HG03520 (cell line): Measurements from ENCODE around the gene AGAP3.

Experiments used
- ATAC-seq: cut with Tn5 transposase; IDR thresholded peaks from one replicate; pipeline ENCODE4 v1.9.1; 2021; ENCODE audit warnings: mild to moderate bottlenecking, moderate library complexity; ENCODE audit not compliant: unreplicated experiment

AGAP3 gene

DNA sequence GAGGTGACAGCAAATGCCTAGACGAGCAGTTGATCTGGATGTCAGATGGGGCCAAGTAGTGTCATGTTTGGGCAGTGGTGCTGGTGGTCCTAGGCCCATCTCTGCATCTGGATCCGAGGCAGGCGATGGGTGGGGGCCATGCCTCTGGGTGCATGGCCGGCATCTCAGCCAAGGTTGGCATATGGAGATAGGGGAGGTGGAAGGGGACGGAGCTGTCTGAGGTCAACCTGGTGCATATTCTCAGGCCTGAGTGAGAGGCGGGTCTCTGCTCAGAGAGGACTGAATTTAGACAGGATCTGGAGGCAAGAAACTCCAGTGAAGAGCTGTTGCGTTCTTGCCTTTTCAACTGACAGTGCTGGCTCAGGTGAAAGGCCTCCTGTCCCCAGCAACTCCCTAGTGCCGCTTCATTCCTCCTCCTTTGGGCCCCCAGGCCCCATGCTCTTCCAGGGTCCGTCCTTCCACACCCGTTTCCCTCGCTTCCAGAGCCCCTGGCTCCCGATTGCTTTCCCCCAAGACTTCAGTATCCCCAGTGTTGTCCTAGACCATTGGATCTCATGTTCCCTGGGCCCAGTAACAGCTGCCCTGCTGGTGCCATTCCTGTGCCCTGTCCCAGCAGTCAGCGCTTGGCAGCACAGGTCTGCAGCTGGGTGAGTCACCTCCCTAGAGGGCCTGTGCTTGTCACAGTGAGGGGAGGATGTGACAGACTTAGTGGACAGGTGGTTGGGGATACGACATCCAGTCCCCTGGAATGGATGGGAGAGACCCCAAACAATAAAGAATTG is 48.7 kb downstream of the AGAP3 start:
- ATAC-seq, result no peak

DNA sequence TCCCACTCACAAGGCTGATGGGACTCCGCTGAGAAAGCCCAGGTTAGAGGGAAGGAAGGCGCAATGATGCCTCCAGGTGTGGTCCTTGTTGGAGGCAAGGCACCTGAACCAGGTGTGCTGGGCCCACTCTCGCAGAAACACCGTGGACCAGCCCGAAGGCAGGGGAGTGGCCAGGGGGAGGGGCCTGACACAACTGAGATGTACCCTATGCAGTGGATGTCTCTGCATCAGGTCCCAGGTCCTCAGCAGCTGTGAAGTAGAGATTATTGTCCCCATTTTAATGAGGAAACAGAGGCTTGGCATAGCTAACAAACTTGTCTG is 49.2 kb downstream of the AGAP3 start:
- no peak for ATAC-seq

DNA sequence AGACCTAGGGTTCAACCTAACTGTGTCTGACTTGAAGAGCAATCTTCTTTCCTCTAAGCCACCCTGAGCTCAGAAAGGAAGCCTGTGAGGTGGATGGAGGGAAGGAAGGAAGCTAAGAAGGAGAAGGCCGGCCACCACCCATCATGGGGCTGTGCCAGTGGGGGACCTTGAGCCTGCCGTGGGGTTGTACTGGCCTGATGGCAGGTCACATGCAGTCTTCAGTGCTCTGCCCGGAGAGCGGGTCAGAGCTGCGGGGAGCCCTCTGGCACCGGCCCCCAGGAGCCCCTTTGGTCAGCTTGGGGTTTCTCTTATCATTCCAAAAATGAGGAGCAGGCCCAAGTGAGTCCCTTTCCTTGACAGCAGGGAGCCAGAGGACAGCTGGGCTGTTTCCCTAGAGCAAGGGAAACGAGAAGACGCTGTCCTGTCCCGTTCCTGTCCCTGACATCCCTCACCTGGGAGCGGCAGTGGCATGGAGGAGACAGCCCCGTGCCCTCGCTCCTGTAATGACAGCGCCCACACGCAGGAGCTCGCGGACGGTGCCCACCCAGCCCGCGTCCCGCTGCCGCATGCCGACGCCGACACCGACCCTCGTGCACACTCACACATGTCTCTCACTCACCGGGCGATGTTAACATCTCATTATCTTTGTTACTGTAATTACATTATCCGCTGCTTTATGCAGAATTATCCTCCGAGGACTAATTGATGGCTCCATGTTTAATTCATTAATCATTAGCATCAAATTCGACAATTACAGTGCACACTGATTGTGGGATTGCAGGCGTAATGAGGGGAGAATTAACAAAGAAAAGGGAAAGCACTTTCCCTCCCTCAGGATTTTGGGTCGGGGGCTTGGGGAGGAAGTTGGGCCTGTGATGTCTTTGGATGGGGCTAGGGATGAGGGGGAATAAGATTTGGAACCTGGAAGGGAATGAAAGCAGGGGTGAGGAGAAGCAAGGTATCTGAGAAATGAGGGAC is 49.9 kb downstream of the AGAP3 start:
- no peak for ATAC-seq

DNA sequence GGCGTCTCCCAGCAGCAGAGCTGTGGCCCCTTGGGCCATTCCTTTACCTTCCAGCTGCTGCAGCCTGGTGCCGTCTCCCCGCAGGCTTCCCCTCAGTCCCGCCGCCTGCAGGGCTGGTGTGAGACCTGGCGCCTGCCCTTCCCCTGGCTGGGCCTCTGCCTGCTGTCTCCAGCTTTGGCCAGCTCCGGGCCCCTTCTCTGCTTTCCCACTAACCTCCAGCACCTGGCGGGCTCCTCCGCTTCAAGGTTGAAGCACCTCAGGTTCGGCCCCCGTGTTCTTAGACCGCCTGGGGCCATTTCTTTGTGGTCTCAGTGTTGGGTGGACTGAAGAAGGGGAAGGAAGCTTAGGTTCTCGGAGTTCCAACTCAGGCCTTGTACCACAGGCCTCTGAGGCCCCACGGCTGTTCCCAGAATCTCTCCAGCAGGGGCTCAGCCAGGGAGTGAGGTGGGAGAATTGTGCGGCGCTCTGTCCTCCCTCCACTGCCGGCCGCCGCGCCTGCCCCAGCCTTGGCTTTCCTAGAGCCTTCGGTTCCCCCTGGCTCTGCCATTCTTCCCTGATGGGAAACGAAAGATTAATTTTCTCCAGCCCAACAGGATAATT is 50.9 kb downstream of the AGAP3 start:
- ATAC-seq, result no peak

DNA sequence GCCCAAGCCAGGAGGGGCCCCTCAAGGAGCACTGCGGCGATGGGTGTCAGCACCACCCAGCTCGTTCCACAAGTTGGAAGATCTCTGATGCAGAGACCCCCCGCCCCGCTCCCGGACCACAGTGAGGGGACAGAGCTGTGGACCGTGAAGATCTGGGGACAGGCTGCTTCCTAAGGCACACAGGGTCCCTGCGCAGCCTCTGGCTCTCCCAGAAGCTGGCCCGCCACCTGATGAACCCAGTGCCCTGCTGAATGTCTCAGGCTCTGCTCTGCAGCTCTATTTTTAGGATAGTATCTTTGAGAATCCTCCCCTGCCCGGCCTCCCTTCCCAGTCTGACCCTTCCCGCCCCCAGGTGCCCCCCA is 51.5 kb downstream of the AGAP3 start:
- ATAC-seq, result no peak

DNA sequence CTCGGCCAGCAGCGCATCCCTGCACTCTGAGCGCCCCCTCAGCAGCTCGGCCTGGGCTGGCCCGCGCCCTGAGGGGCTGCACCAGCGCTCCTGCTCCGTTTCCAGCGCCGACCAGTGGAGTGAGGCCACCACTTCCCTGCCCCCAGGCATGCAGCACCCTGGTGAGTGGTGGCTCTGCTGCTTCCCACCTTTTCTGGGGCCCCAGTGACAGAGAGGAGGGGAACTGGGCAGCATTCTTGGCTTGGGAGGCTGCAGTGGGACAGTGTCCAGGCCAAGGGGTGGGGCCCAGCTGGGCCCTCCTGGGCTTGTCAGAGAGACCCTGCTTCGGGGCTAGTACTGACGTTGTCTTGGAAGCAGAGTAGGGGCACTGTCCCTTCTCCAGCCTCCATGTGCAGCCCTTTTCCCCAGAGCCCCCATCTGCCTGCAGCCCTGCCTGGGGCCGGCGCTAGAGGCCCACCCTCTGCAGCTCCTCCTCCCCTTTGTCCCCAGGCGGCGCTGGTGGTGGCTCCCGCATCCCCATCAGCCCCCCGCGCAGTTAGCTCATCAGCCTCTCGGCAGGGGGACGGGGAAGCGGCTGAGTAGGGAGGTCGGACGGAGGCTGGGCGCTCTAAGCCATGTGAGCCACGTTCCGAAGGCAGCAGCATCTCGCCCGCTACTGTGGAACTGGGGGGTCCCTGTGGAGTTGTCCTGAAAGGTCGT is 52.0 kb downstream of the AGAP3 start:
- no peak for ATAC-seq

DNA sequence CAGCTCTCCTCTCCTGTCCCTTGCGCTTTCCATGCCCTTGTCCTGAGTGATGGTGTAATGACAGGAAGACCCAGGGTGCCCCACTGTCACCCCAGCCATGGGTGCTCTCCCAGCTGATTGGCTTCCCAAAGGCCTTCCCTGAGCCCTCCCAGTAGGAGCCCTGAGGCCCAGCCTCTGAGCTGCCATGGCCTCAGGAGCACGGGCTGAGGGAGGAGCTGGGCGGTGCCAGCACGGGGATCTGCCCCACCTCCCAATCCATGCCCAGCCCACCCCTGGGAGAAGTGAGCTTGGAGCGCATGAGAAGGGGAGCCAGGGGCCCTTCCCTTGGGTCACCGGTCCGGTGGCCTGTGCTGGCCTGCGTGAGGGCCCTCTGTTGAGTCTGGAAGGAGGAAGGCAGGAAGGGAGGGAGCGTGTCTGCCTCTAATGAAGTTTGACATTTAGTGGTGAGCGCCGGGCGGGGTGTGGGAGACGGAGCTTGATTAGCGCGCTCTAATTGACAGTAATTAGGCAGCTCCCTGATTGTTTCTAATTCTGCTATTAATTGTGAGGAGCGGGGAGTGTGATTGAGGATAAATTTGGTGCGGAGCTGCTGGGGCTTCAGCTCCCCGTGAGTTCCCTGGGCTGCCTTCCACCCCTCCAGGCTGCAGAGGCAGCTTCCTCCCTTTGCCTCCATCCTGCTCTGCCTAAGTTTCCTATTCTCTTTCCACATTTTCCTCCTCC is 53.0 kb downstream of the AGAP3 start:
- no peak for ATAC-seq

DNA sequence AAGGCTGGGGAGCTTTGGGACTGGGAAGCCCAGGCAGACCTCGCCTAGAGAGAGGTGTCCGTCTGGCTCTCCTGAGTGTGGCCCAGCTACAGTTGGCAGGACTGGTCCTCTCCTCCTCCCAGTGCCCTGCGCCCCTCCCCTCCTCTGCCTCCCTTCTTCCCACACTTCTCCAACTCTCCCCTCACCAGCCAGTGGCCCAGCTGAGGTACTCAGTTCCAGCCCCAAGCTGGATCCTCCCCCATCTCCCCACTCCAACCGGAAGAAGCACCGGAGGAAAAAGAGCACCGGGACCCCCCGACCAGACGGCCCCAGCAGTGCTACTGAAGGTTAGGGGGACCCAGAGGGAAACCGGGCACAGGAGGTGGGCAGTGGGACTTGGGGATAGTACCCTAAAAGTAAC is 53.5 kb downstream of the AGAP3 start:
- no peak for ATAC-seq

DNA sequence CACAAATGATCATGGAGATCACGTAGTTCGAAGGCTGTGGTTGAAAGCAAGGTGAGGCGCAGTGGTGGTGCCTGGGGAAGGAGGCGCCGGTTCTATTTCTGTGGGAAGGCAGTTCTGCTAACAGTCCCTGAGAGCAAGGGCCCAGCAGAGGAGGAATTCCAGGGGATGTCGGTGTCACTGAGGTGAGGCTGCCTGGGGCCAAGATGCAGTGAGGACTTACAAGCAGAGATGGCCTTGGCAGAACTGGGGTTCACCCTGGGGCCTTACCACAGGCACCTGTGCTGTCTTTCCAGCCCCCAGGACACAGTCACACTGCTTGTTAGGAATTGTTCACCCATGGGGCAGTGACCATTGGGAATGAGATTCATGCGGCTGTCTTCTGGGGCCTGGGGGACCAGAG is 54.6 kb downstream of the AGAP3 start:
- no peak for ATAC-seq

DNA sequence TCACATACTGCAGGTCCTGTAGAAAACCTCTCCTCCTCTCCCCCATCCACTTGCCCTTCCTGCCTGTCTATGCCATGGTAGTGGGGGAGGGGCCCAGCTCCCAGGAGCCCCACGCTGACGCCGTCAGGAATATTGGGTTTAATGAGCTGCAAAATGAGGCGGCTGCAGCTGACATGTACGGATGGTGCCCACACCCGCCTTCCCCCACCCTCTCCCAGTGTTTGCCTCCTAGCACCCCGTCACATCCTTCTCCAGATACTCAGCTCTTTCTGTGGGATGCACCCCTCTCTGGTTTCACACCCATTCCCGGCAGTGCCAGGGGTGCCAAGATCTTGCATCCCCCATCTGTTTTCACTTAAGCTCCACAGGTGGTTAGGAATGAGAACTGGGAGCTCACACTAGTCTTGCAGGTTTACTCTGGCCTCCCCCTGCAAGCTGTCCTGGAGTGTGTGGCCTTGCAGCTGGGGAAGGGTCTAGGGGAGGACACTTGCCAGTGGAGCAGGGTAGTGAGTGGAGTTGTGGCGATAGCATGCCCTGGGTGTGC is 55.1 kb downstream of the AGAP3 start:
- no peak for ATAC-seq

DNA sequence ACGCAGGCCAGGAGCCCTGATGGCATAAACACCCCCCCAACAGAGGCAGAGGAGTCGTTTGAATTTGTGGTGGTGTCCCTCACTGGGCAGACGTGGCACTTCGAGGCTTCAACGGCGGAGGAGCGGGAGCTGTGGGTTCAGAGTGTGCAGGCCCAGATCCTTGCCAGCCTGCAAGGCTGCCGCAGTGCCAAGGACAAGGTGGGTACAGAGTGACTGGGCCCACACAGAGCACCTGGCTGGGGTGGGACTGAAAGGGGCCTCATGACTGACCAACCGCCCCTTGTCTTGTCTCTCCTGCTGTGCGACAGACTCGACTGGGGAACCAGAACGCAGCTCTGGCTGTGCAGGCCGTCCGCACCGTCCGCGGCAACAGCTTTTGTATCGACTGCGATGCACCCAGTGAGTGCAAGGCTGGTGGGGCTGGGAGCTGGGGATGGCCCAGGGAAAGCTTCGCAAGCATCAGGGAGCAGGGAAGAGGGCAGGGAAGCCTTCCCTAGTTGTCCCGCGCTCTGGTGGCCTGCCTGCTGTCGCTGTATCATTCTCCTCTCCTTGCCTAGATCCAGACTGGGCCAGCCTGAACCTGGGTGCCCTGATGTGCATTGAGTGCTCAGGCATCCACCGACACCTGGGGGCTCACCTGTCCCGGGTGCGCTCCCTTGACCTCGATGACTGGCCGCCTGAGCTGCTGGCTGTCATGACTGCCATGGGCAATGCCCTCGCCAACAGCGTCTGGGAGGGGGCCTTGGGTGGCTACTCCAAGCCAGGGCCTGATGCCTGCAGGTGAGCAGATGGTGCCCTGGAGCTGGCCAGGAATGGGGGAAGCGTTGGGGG is 55.8 kb downstream of the AGAP3 start:
- no peak for ATAC-seq

DNA sequence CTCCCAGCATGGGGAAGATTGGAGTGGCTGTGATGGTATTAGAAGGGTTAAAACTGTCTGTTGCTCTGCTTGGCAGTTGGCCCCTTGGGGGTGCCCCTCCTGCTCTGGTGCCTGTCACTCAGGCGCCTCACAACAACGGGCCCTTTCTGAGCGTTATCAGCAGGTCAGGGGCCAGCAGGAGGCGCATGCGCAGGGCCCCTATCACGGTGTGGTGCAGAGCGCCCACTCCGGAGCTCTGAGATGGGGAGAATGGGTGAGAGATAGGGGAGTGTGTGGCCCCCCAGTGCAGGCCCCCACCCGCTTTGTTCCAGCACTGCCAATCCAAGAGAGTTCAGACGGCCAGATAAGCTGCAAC is 56.4 kb downstream of the AGAP3 start:
- no peak for ATAC-seq

DNA sequence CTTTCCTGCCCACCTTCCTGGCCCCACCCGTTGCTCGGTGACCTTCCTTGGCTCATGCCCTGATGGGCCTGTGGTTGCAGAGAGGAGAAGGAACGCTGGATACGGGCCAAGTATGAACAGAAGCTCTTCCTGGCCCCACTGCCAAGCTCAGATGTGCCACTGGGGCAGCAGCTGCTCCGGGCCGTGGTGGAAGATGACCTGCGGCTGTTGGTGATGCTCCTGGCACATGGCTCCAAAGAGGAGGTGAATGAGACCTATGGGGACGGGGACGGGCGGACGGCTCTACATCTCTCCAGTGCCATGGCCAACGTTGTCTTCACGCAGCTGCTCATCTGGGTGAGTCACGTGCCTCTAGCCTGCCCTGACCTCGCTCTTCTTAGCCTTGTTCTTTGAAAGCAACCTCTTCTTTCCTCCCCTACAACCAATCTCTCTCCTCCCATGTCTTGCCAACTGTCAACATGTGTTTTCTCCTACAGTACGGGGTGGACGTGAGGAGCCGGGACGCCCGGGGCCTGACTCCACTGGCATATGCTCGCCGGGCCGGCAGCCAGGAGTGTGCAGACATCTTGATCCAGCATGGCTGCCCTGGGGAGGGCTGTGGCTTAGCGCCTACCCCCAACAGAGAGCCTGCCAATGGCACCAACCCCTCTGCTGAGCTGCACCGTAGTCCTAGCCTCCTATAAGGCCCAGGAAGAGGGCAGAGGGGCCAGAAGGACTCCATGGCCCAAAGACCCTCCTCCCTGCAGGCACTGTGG is 57.2 kb downstream of the AGAP3 start:
- ATAC-seq, result no peak

DNA sequence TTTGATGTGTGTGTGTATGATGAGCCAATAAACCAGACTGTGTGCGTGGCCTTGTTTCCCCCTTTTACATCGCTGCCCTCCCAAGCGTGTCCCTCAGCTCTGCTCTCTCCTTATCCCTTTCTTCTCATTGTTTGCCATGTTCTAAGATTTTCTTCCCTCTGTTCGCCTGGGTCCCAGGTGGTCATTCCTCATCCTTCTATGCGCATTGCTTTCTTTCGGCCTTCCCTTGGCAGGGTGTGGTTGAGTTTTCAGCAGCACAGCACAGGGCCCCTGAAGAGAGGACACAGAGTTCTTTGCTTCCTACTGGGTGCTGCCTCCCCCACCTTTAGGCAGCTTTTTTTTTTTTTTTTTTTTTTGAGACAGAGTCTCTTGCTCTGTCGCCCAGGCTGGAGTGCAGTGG is 58.1 kb downstream of the AGAP3 start:
- no peak for ATAC-seq

DNA sequence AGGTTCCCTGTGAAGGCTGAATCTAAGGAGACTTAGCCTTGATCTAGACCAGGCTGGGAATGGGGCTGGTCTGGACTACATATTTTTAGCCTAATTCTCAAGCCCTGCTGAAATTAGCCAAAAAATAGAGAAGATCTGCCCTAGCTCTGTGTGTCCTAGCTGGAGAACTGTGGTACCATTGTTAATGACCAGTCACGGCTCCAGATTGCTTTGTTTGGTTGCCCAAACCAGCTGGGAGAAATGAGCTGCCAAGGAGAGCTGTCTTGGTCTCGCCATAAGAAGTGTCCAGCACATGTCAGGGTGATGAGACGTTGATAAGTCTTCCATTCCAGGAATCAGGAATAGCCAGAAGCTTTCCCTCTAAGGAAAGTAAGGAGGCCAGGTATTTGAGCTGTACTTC is 60.5 kb downstream of the AGAP3 start:
- ATAC-seq, result no peak

DNA sequence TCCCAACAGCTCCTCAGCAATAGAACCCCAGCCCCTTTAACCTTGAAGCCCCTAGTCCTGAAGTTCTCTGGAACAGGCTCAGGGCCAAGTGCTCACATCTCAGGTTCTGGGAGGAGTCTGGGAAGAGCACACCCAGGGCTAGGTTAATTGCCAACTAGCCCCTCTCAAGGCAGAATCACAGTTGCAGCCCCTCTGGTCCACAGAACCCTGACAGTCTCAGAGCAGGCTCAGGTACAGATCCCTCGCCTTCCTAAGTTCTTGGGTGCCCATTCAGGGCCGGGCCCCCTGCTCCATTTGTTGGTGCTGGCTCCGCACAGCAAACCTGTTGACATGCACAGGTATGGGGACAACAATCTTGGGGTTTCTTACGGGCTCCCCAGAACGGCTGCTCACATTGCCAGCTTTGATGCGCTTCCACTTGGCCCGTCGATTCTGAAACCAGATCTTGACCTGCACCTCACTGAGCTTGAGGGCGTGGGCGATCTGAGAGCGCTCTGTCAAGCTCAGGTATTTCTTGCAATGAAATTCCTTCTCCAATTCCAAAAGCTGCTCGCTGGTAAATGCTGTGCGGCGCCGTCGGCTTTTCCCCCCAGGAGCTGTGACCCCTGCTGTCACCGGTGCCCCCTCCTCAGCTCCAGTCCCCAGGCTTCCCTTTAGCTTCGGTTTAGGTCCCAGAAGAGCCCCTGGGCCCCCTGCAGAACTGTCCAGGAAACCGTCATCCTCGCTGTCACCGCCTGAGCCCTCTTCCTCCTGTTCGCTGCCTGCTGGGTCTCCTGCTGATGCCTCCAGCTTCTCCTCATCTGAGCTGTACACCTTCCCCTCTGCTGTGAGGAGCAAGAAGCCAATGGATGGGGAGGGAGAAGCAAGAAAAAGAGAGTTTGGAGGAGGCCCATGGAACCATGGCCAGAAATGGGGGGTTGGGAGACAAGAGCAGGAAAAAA is 62.3 kb downstream of the AGAP3 start:
- no peak for ATAC-seq

DNA sequence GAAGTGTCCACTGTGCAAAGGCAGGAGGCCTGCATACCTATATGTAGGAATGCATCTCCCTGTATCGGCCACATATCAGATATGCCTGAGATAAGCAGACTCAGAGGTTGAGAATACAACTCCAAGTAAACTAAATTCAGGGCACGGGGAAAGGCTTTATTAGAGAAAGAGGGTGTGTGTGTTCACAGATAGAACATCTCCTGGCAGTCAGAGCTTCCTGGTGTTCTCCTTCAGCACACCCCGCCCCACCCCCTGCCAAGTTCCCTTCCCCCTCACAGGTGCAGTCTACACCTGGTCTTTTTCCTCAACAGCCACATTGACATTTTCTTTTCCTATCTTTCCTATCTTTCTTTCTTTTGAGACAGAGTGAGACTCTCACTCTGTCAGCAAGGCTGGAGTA is 64.1 kb downstream of the AGAP3 start:
- ATAC-seq, result no peak
